SK-N-SH treated with all-trans-retinoic acid at 6 μM for 48 hours (cell line): ENCODE results near the gene ARHGAP22.

Source experiments
- ATAC-seq: fragments of 200-7000 bp; cut with Tn5 transposase; 3 replicates; pipeline ENCODE4 v1.9.1; 2020; ENCODE audit warnings: mild to moderate bottlenecking, moderate library complexity
- ARNTL ChIP-seq: fragments of 450-650 bp; formaldehyde crosslinking; IDR thresholded peaks from 2 replicates; pipeline ENCODE4 v1.5.0; 2020; ENCODE audit warnings: low read depth, mild to moderate bottlenecking, moderate library complexity, borderline replicate concordance
- BACH2 ChIP-seq: fragments of 250-450 bp; sonication (Bioruptor Pico); IDR thresholded peaks from 2 replicates; pipeline ENCODE4 v1.9.0; 2021; ENCODE audit warnings: mild to moderate bottlenecking, borderline replicate concordance
- CREB5 ChIP-seq: fragments of 250-450 bp; sonication (Bioruptor Pico); IDR thresholded peaks from 2 replicates; pipeline ENCODE4 v1.5.1; 2020; ENCODE audit warnings: low read depth, mild to moderate bottlenecking, moderate library complexity
- CSDC2 ChIP-seq: fragments of 250-450 bp; sonication (Bioruptor Pico); IDR thresholded peaks from 2 replicates; pipeline ENCODE4 v1.5.0; 2020; ENCODE audit warnings: mild to moderate bottlenecking, moderate library complexity
- CSRNP3 ChIP-seq: fragments of 250-450 bp; sonication (Bioruptor Pico); IDR thresholded peaks from 2 replicates; pipeline ENCODE4 v1.5.1; 2021; ENCODE audit warnings: mild to moderate bottlenecking, moderate library complexity
- ESRRG ChIP-seq: fragments of 250-450 bp; sonication (Bioruptor Pico); IDR thresholded peaks from 2 replicates; pipeline ENCODE4 v1.6.1; 2021; ENCODE audit warnings: mild to moderate bottlenecking
- GLIS3 ChIP-seq: fragments of 250-450 bp; sonication (Bioruptor Pico); IDR thresholded peaks from 2 replicates; pipeline ENCODE4 v1.5.0; 2020; ENCODE audit warnings: mild to moderate bottlenecking, moderate library complexity
- ISL1 ChIP-seq: fragments of 250-450 bp; sonication (Bioruptor Pico); IDR thresholded peaks from 2 replicates; pipeline ENCODE4 v2.1.2; 2022; ENCODE audit warnings: mild to moderate bottlenecking, moderate library complexity
- OSR1 ChIP-seq: fragments of 250-450 bp; sonication (Bioruptor Pico); IDR thresholded peaks from 2 replicates; pipeline ENCODE4 v1.8.0; 2022; ENCODE audit warnings: moderate library complexity, mild to moderate bottlenecking, inconsistent platforms
- PPARA ChIP-seq: fragments of 250-450 bp; sonication (Bioruptor Pico); IDR thresholded peaks from 2 replicates; pipeline ENCODE4 v1.5.0; 2020; ENCODE audit warnings: mild to moderate bottlenecking, borderline replicate concordance
- RARB ChIP-seq: fragments of 250-450 bp; sonication (Bioruptor Pico); IDR thresholded peaks from 2 replicates; pipeline ENCODE4 v1.8.0; 2021; ENCODE audit warnings: mild to moderate bottlenecking, moderate library complexity
- SNAI2 ChIP-seq: fragments of 250-450 bp; sonication (Bioruptor Pico); IDR thresholded peaks from 2 replicates; pipeline ENCODE4 v1.5.0; 2020; ENCODE audit warnings: mild to moderate bottlenecking, moderate library complexity
- TCF4 ChIP-seq: fragments of 250-450 bp; sonication (Bioruptor Pico); IDR thresholded peaks from 2 replicates; pipeline ENCODE4 v1.8.0; 2021; ENCODE audit warnings: mild to moderate bottlenecking, moderate library complexity, borderline replicate concordance
- TOX ChIP-seq: fragments of 250-450 bp; sonication (Bioruptor Pico); IDR thresholded peaks from 2 replicates; pipeline ENCODE4 v1.8.0; 2021; ENCODE audit warnings: mild to moderate bottlenecking, moderate library complexity, borderline replicate concordance
- ZC3H10 ChIP-seq: fragments of 250-450 bp; sonication (Bioruptor Pico); IDR thresholded peaks from 2 replicates; pipeline ENCODE4 v1.5.1; 2021; ENCODE audit warnings: mild to moderate bottlenecking, moderate library complexity
- ZFP3 ChIP-seq: fragments of 250-450 bp; sonication (Bioruptor Pico); IDR thresholded peaks from 2 replicates; pipeline ENCODE4 v1.5.0; 2020; ENCODE audit warnings: mild to moderate bottlenecking, moderate library complexity
- ZFP30 ChIP-seq: fragments of 450-650 bp; formaldehyde crosslinking; IDR thresholded peaks from 2 replicates; pipeline ENCODE4 v1.5.0; 2022; ENCODE audit warnings: mild to moderate bottlenecking, moderate library complexity
- ZNF565 ChIP-seq: fragments of 450-650 bp; formaldehyde crosslinking; conservative IDR thresholded peaks from 2 replicates; pipeline ENCODE4 v1.5.0; 2020; ENCODE audit warnings: low read depth, mild to moderate bottlenecking, moderate library complexity
- ZNF70 ChIP-seq: fragments of 450-650 bp; formaldehyde crosslinking; IDR thresholded peaks from 2 replicates; pipeline ENCODE4 v1.5.0; 2020; ENCODE audit warnings: mild to moderate bottlenecking, moderate library complexity
- ZNF8 ChIP-seq: fragments of 450-650 bp; formaldehyde crosslinking; IDR thresholded peaks from 2 replicates; pipeline ENCODE4 v1.5.0; 2020; ENCODE audit warnings: mild to moderate bottlenecking, moderate library complexity
- TF ChIP-seq, protein P1 (sequence below): fragments of 250-450 bp; sonication (Bioruptor Pico); IDR thresholded peaks from 2 replicates; pipeline ENCODE4 v1.5.0; 2020; ENCODE audit warnings: mild to moderate bottlenecking, moderate library complexity
- TF ChIP-seq, protein P2 (sequence below): fragments of 250-450 bp; sonication (Bioruptor Pico); IDR thresholded peaks from 2 replicates; pipeline ENCODE4 v1.8.0; 2021; ENCODE audit warnings: low read depth, mild to moderate bottlenecking, moderate library complexity, borderline replicate concordance
- TF ChIP-seq, protein P3 (sequence below): fragments of 250-450 bp; sonication (Bioruptor Pico); IDR thresholded peaks from 2 replicates; pipeline ENCODE4 v1.8.0; 2020; ENCODE audit warnings: mild to moderate bottlenecking, moderate library complexity, borderline replicate concordance

Gene ARHGAP22

GRCh38 chr10:48507933-48508790 is 96.7 kb downstream of the ARHGAP22 start:
- ATAC-seq, result no peak
- TF ChIP-seq CREB5 (CRISPR knock-in tag) (no peak), ZNF70 (no peak), TOX (CRISPR knock-in tag) (no peak), ISL1 (CRISPR knock-in tag) (no peak), ZC3H10 (CRISPR knock-in tag) (no peak), ZNF8 (no peak), ESRRG (CRISPR knock-in tag) (no peak), GLIS3 (no peak), SNAI2 (CRISPR knock-in tag) (no peak), CSDC2 (no peak), TCF4 (CRISPR knock-in tag) (no peak), ARNTL (CRISPR knock-in tag) (no peak), BACH2 (CRISPR knock-in tag) (no peak), OSR1 (CRISPR knock-in tag) (no peak), PPARA (CRISPR knock-in tag) (no peak), RARB (CRISPR knock-in tag) (no peak), ZFP30 (CRISPR knock-in tag) (no peak), ZNF565 (CRISPR knock-in tag) (no peak)
- TF ChIP-seq, protein P1, sequence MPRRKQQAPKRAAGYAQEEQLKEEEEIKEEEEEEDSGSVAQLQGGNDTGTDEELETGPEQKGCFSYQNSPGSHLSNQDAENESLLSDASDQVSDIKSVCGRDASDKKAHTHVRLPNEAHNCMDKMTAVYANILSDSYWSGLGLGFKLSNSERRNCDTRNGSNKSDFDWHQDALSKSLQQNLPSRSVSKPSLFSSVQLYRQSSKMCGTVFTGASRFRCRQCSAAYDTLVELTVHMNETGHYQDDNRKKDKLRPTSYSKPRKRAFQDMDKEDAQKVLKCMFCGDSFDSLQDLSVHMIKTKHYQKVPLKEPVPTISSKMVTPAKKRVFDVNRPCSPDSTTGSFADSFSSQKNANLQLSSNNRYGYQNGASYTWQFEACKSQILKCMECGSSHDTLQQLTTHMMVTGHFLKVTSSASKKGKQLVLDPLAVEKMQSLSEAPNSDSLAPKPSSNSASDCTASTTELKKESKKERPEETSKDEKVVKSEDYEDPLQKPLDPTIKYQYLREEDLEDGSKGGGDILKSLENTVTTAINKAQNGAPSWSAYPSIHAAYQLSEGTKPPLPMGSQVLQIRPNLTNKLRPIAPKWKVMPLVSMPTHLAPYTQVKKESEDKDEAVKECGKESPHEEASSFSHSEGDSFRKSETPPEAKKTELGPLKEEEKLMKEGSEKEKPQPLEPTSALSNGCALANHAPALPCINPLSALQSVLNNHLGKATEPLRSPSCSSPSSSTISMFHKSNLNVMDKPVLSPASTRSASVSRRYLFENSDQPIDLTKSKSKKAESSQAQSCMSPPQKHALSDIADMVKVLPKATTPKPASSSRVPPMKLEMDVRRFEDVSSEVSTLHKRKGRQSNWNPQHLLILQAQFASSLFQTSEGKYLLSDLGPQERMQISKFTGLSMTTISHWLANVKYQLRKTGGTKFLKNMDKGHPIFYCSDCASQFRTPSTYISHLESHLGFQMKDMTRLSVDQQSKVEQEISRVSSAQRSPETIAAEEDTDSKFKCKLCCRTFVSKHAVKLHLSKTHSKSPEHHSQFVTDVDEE (CRISPR knock-in tag), result no peak
- TF ChIP-seq, protein P2, sequence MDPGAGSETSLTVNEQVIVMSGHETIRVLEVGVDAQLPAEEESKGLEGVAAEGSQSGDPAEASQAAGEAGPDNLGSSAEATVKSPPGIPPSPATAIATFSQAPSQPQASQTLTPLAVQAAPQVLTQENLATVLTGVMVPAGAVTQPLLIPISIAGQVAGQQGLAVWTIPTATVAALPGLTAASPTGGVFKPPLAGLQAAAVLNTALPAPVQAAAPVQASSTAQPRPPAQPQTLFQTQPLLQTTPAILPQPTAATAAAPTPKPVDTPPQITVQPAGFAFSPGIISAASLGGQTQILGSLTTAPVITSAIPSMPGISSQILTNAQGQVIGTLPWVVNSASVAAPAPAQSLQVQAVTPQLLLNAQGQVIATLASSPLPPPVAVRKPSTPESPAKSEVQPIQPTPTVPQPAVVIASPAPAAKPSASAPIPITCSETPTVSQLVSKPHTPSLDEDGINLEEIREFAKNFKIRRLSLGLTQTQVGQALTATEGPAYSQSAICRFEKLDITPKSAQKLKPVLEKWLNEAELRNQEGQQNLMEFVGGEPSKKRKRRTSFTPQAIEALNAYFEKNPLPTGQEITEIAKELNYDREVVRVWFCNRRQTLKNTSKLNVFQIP (CRISPR knock-in tag), result no peak

DNA sequence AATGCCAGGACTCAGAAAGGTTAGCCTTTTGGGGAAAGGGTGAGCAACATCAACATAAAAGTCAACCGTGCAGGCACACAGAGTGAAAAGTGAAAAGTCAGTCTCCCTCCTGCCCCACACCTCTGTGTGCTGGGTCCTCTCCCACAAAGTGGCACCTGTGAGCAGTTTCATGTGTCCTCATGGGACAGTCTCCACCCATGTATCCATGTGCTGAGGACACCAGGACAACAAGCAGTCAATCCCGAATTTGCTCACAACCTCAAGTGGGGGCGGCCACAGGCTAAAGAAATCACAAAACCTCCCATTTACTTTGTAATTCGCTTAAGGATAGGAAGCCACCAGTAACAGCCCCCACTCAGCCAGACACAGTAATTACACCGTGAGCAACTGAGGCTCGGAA is 97.4 kb downstream of the ARHGAP22 start:
- no peak for ATAC-seq
- no peak for TF ChIP-seq CSDC2
- TF ChIP-seq BACH2 (CRISPR knock-in tag), result no peak
- TF ChIP-seq, protein P1 (CRISPR knock-in tag), result no peak
- TF ChIP-seq ZNF70, result no peak
- no peak for TF ChIP-seq GLIS3
- TF ChIP-seq PPARA (CRISPR knock-in tag), result no peak
- no peak for TF ChIP-seq ZC3H10 (CRISPR knock-in tag)
- TF ChIP-seq CSRNP3, result no peak
- TF ChIP-seq ZFP3 (CRISPR knock-in tag), result no peak
- TF ChIP-seq ZFP30 (CRISPR knock-in tag), result no peak
- no peak for TF ChIP-seq CREB5 (CRISPR knock-in tag)
- TF ChIP-seq OSR1 (CRISPR knock-in tag), result no peak
- TF ChIP-seq ZNF565 (CRISPR knock-in tag), result no peak
- TF ChIP-seq, protein P3, sequence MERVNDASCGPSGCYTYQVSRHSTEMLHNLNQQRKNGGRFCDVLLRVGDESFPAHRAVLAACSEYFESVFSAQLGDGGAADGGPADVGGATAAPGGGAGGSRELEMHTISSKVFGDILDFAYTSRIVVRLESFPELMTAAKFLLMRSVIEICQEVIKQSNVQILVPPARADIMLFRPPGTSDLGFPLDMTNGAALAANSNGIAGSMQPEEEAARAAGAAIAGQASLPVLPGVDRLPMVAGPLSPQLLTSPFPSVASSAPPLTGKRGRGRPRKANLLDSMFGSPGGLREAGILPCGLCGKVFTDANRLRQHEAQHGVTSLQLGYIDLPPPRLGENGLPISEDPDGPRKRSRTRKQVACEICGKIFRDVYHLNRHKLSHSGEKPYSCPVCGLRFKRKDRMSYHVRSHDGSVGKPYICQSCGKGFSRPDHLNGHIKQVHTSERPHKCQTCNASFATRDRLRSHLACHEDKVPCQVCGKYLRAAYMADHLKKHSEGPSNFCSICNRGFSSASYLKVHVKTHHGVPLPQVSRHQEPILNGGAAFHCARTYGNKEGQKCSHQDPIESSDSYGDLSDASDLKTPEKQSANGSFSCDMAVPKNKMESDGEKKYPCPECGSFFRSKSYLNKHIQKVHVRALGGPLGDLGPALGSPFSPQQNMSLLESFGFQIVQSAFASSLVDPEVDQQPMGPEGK (CRISPR knock-in tag), result no peak
- TF ChIP-seq SNAI2 (CRISPR knock-in tag), result no peak
- TF ChIP-seq TOX (CRISPR knock-in tag), result no peak
- no peak for TF ChIP-seq ISL1 (CRISPR knock-in tag)
- TF ChIP-seq, all 23 proteins: peak for 0
